Left ventricle myocardium inferior (tissue), 1 donor: ENCODE measurements around the gene BPIFA1. TPM values are rescaled to one million over a fixed set of nuclear protein-coding genes. Genes with fewer than 3 reads are reported as not detected.

Source experiments
- DNase-seq: peaks from one replicate; pipeline ENCODE4 v3.0.0-alpha.2; 2020
- H3K27ac ChIP-seq: fragments of 200-600 bp; replicated peaks from 2 replicates; pipeline ENCODE4 v1.8.0; 2021
- H3K27me3 ChIP-seq: fragments of 200-600 bp; 2 replicates; pipeline ENCODE4 v1.8.0; 2021; ENCODE audit warnings: low read depth
- H3K36me3 ChIP-seq: fragments of 200-600 bp; 2 replicates; pipeline ENCODE4 v1.8.0; 2021
- H3K4me1 ChIP-seq: fragments of 200-600 bp; 2 replicates; pipeline ENCODE4 v1.8.0; 2021
- H3K4me3 ChIP-seq: fragments of 200-600 bp; 2 replicates; pipeline ENCODE4 v1.8.0; 2021; ENCODE audit warnings: mild to moderate bottlenecking, moderate library complexity
- H3K9me3 ChIP-seq: fragments of 200-600 bp; replicated peaks from 2 replicates; pipeline ENCODE4 v1.8.0; 2021
- CTCF ChIP-seq: fragments of 200-600 bp; IDR thresholded peaks from 2 replicates; pipeline ENCODE4 v1.8.0; 2021; ENCODE audit warnings: antibody characterized with exemption, mild to moderate bottlenecking, borderline replicate concordance
- intact Hi-C: fragments of 100-400 bp; cut with micrococcal nuclease; formaldehyde crosslinking; loops from one replicate; pipeline ENCODE4 v1.11.0; 2022
- total RNA-seq: library from RNA; stranded (reverse); fragmentation: NEBNext Ultra II Directional; extraction: Animal tissue kit (Norgen Biotek cat#: 25700); gene quantifications from one replicate; pipeline ENCODE4 v1.2.1, GENCODE V29; 2021
- donor health status: DM: no; HTN: yes; CAD: no; lungs with severe emphysema.

BPIFA1 gene
- total RNA-seq, 1 donor from 2014 or later: not detected

- H3K27me3 ChIP-seq: peaks cover 66% of the 10 kb centered on the region
- H3K9me3 ChIP-seq: peaks cover 5% of the 10 kb centered on the region
- no peak for DNase-seq
- H3K27ac ChIP-seq: no peak overlapping the region
- intact Hi-C loops: no loop called here
- no peaks in the 10 kb centered on the region for H3K36me3 ChIP-seq
- H3K4me1 ChIP-seq: no peaks in the 10 kb centered on the region
- no peak overlapping the region for H3K4me3 ChIP-seq
- no peak for TF ChIP-seq CTCF
Measured at GRCh38 chr20:33261465-33261864, 25.7 kb downstream of the BPIFA1 start.

GRCh38 chr20:33262658-33263065 lies 26.9 kb downstream of the BPIFA1 start:
- Histone ChIP-seq H3K9me3 (peaks cover 5% of the 10 kb centered on the region), H3K4me3 (no peak overlapping the region), H3K27me3 (peaks cover 71% of the 10 kb centered on the region), H3K4me1 (no peaks in the 10 kb centered on the region), H3K36me3 (no peaks in the 10 kb centered on the region), H3K27ac (no peak overlapping the region)
- intact Hi-C loops: no loop called here
- TF ChIP-seq CTCF: peak; percentile 49
- no peak for DNase-seq

- no peak for DNase-seq
- Histone ChIP-seq H3K4me3 (no peak overlapping the region), H3K27ac (no peak overlapping the region), H3K36me3 (no peaks in the 10 kb centered on the region), H3K4me1 (no peaks in the 10 kb centered on the region), H3K27me3 (peaks cover 80% of the 10 kb centered on the region), H3K9me3 (peaks cover 5% of the 10 kb centered on the region)
- no peak for TF ChIP-seq CTCF
- intact Hi-C loops: no loop called here
Measured at GRCh38 chr20:33263784-33264183, 28.0 kb downstream of the BPIFA1 start.

GRCh38 chr20:33267701-33268100 lies 31.9 kb downstream of the BPIFA1 start:
- Histone ChIP-seq H3K4me3 (no peak overlapping the region), H3K4me1 (no peaks in the 10 kb centered on the region), H3K27ac (no peak overlapping the region), H3K9me3 (no peaks in the 10 kb centered on the region), H3K36me3 (no peaks in the 10 kb centered on the region), H3K27me3 (peaks cover 84% of the 10 kb centered on the region)
- intact Hi-C loops: no loop called here
- no peak for TF ChIP-seq CTCF
- DNase-seq: no peak

GRCh38 chr20:33272155-33272873 lies 36.5 kb downstream of the BPIFA1 start:
- no peak for DNase-seq
- Histone ChIP-seq H3K27me3 (peaks cover 59% of the 10 kb centered on the region), H3K4me3 (no peak overlapping the region), H3K27ac (no peak overlapping the region), H3K4me1 (no peaks in the 10 kb centered on the region), H3K36me3 (no peaks in the 10 kb centered on the region), H3K9me3 (no peaks in the 10 kb centered on the region)
- no peak for TF ChIP-seq CTCF
- intact Hi-C loops: no loop called here
